Transverse colon (tissue), 4 donors: Measurements from ENCODE around the gene KLHL12. TPM values are rescaled to one million over a fixed set of nuclear protein-coding genes. Genes with fewer than 3 reads are reported as not detected.

Experiments
- DNase-seq: peaks from one replicate; pipeline ENCODE4 v3.0.0-alpha.2; 2019
- H3K27ac ChIP-seq, 4 donors: fragments of 200-600 bp; sonication (generic); 2 replicates each; pipeline ENCODE4 v1.5.1; 2016 to 2018; ENCODE audit warnings: inconsistent platforms in 4 of 4
- H3K27me3 ChIP-seq: fragments of 200-600 bp; sonication (generic); 2 replicates; pipeline ENCODE4 v1.5.1; 2017; ENCODE audit warnings: inconsistent platforms
- H3K36me3 ChIP-seq, 4 donors: fragments of 200-600 bp; sonication (generic); 2 replicates each; pipeline ENCODE4 v1.5.1; 2017 to 2019; ENCODE audit warnings: inconsistent platforms in 4 of 4
- H3K4me1 ChIP-seq, 4 donors: fragments of 200-600 bp; sonication (generic); 2 replicates each; pipeline ENCODE4 v1.5.1; 2017 to 2020; ENCODE audit warnings: inconsistent platforms in 4 of 4
- H3K4me3 ChIP-seq, 4 donors: fragments of 200-600 bp; sonication (generic); 1 replicate in 1 of 4; 2 replicates in 3 of 4; pipeline versions ENCODE4 v1.5.1 to v1.6.1; 2017 to 2019; ENCODE audit warnings: inconsistent platforms in 4 of 4
- H3K9me3 ChIP-seq, 2 donors: fragments of 200-600 bp; sonication (generic); 2 replicates each; pipeline ENCODE4 v1.5.1; 2017 to 2019; ENCODE audit warnings: inconsistent platforms in 2 of 2
- EP300 ChIP-seq: sonication (generic); formaldehyde crosslinking; IDR thresholded peaks from one replicate; pipeline ENCODE4 v1.6.1; 2017; ENCODE audit warnings: antibody characterized with exemption, low read depth
- POLR2A ChIP-seq: fragments of 450-650 bp; IDR thresholded peaks from one replicate; pipeline ENCODE4 v1.6.1; 2016; ENCODE audit warnings: antibody characterized with exemption, mild to moderate bottlenecking, moderate library complexity
- POLR2AphosphoS5 ChIP-seq, 3 donors: sonication (generic); formaldehyde crosslinking; IDR thresholded peaks; one replicate each; pipeline ENCODE4 v1.6.1; 2016; ENCODE audit warnings: antibody characterized with exemption in 3 of 3
- WGBS, 2 donors: methylation state at CpG; one replicate each; pipeline ENCODE4 v1.1.5; 2018; ENCODE audit warnings: low coverage in 1 of 2; 5-methylcytosine and 5-hydroxymethylcytosine counted together
- in situ Hi-C, 4 donors: fragments of 200-750 bp; cut with MboI; loops; one replicate each; pipeline versions ENCODE4 v1.15.0 to v1.15.1; 2017; ENCODE audit warnings: low sequenced_read_pairs in 3 of 4, low pct_ligation_motif_present in 1 of 4, low pct_unique_long_range_greater_than_20kb in 1 of 4
- intact Hi-C: fragments of 100-400 bp; cut with DNase I; formaldehyde crosslinking; loops from one replicate; pipeline ENCODE4 v1.15.1; 2023; ENCODE audit warnings: low total_unique reads
- small RNA-seq, 4 donors: library from RNA; depleted of rRNA; stranded (forward); fragments of <200 nt; gene quantifications; one replicate each; pipeline ENCODE3, GENCODE V24; 2016
- total RNA-seq, 4 donors: library from RNA; depleted of rRNA; stranded (reverse); fragments of >200 nt; gene quantifications; one replicate each; pipeline ENCODE4 v1.1.0, GENCODE V29; 2016
- TF ChIP-seq, protein P1 (sequence below), 5 experiments: fragments of 200-600 bp in 3 of 5; fragments of 450-650 bp in 2 of 5; sonication (generic) in 3 of 5; IDR thresholded peaks; 1 replicate in 2 of 5; 2 replicates in 3 of 5; pipeline ENCODE4 v1.5.1; 2016 to 2017; ENCODE audit warnings: antibody characterized with exemption in 5 of 5, inconsistent platforms in 3 of 5, mild to moderate bottlenecking in 2 of 5, moderate library complexity in 1 of 5

The KLHL12 gene
- total RNA-seq, 4 donors from 2014 or later = 10.5 to 26.6 (median 19.4) TPM

GRCh38 chr1:202848191-202848542 is 78.9 kb downstream of the KLHL12 start:
- Histone ChIP-seq H3K4me3 (no peak overlapping the region), H3K4me1 (no peaks in the 10 kb centered on the region), H3K9me3 (no peaks in the 10 kb centered on the region), H3K27me3 (no peaks in the 10 kb centered on the region), H3K27ac (no peak overlapping the region), H3K36me3 (no peaks in the 10 kb centered on the region)
- intact Hi-C loops (no loop called here), in situ Hi-C loops (no loop called here)
- 56 to 57% methylated on average over 1 to 2 of the region's 2 CpGs for WGBS, 2 donors
- TF ChIP-seq, protein P1, sequence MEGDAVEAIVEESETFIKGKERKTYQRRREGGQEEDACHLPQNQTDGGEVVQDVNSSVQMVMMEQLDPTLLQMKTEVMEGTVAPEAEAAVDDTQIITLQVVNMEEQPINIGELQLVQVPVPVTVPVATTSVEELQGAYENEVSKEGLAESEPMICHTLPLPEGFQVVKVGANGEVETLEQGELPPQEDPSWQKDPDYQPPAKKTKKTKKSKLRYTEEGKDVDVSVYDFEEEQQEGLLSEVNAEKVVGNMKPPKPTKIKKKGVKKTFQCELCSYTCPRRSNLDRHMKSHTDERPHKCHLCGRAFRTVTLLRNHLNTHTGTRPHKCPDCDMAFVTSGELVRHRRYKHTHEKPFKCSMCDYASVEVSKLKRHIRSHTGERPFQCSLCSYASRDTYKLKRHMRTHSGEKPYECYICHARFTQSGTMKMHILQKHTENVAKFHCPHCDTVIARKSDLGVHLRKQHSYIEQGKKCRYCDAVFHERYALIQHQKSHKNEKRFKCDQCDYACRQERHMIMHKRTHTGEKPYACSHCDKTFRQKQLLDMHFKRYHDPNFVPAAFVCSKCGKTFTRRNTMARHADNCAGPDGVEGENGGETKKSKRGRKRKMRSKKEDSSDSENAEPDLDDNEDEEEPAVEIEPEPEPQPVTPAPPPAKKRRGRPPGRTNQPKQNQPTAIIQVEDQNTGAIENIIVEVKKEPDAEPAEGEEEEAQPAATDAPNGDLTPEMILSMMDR (IDR thresholded peaks at IDR 0.05) = no peak
- TF ChIP-seq POLR2AphosphoS5 (IDR thresholded peaks at IDR 0.05) = no peak
- no peak for TF ChIP-seq POLR2A
- no peak for TF ChIP-seq EP300
- no peak for DNase-seq

- Histone ChIP-seq H3K4me3 (no peak overlapping the region), H3K27me3 (no peaks in the 10 kb centered on the region), H3K27ac (no peak overlapping the region), H3K4me1 (no peaks in the 10 kb centered on the region), H3K9me3 (no peaks in the 10 kb centered on the region), H3K36me3 (no peaks in the 10 kb centered on the region)
- DNase-seq = no peak
- TF ChIP-seq, protein P1 (IDR thresholded peaks at IDR 0.05) = no peak
- TF ChIP-seq EP300 (no peak), POLR2AphosphoS5 (IDR thresholded peaks at IDR 0.05) (no peak), POLR2A (no peak)
- intact Hi-C loops (loop anchor here (5.0 kb wide), 1 partner anchor 1568 kb away; no protein-coding TSS in a partner anchor), in situ Hi-C loops (no loop called here)
- WGBS, 2 donors = 65 to 80% methylated on average over 1 to 6 of the region's 6 CpGs
Measured at GRCh38 chr1:202844935-202845334, 82.1 kb downstream of the KLHL12 start.

- H3K27me3 ChIP-seq = no peaks in the 10 kb centered on the region
- no peaks in the 10 kb centered on the region for H3K9me3 ChIP-seq
- TF ChIP-seq EP300 = no peak
- no peaks in the 10 kb centered on the region for H3K36me3 ChIP-seq
- intact Hi-C loops (loop anchor here (5.0 kb wide), 1 partner anchor 1567 kb away; no protein-coding TSS in a partner anchor), in situ Hi-C loops (no loop called here)
- 83% methylated on average over 5 of the region's 5 CpGs; no CpG with 5 or more reads in 1 of the 2 donors for WGBS, 2 donors
- no peak overlapping the region for H3K4me3 ChIP-seq
- DNase-seq = no peak
- H3K27ac ChIP-seq = no peak overlapping the region
- no peaks in the 10 kb centered on the region for H3K4me1 ChIP-seq
Measured at GRCh38 chr1:202844259-202844658, 82.8 kb downstream of the KLHL12 start.

GRCh38 chr1:202843081-202843480 is 84.0 kb downstream of the KLHL12 start:
- Histone ChIP-seq H3K27ac (no peak overlapping the region), H3K36me3 (no peaks in the 10 kb centered on the region), H3K4me3 (no peak overlapping the region), H3K4me1 (no peaks in the 10 kb centered on the region), H3K27me3 (no peaks in the 10 kb centered on the region), H3K9me3 (no peaks in the 10 kb centered on the region)
- in situ Hi-C loops = no loop called here
- TF ChIP-seq, protein P1 (IDR thresholded peaks at IDR 0.05) = no peak
- TF ChIP-seq EP300 = no peak
- WGBS, 2 donors = 91% methylated on average over 11 of the region's 11 CpGs; no CpG with 5 or more reads in 1 of the 2 donors
- intact Hi-C loops = loop anchor here (5.0 kb wide), 1 partner anchor 1566 kb away; no protein-coding TSS in a partner anchor
- DNase-seq = no peak

Small RNA genes lying within 50 kb of the gene (small RNA-seq; reads per million reads assigned to genes)
- 0 reads per million in 4 donors for gene RF00019

Other genes starting within 250 kb of the KLHL12 start
- under 1 TPM in 2 of 4 donors, not detected in 2; 0.16 to 0.40 TPM for gene SYT2, start 216.8 kb downstream of the KLHL12 start, total RNA-seq
- 100 to 1,000 TPM in 1 of 4 donors, 10 to 100 TPM in 3; 50.5 to 104 (median 71.7) TPM for gene KDM5B, start 118.8 kb downstream of the KLHL12 start, total RNA-seq
- not detected for gene PCAT6, start 116.3 kb downstream of the KLHL12 start, total RNA-seq
- 10 to 100 TPM in 1 of 4 donors, 1 to 10 TPM in 2, under 1 TPM in 1; 0.75 to 10.9 (median 4.9) TPM for gene RABIF, start 38.1 kb downstream of the KLHL12 start, total RNA-seq
- 100 to 1,000 TPM in 1 of 4 donors, 10 to 100 TPM in 3; 19.1 to 103 (median 60.6) TPM for gene ADIPOR1, start 31.1 kb upstream of the KLHL12 start, total RNA-seq
- 10 to 100 TPM in 3 of 4 donors, 1 to 10 TPM in 1; 2.2 to 35.9 (median 26.7) TPM for gene CYB5R1, start 40.0 kb upstream of the KLHL12 start, total RNA-seq
- gene TMEM183A, start 80.1 kb upstream of the KLHL12 start, total RNA-seq = 100 to 1,000 TPM; 104 to 253 (median 111) TPM
- 1 to 10 TPM in 1 of 4 donors, under 1 TPM in 2, not detected in 1; 0.41 to 1.1 (median 0.48) TPM for gene PPFIA4, start 99.3 kb upstream of the KLHL12 start, total RNA-seq
- gene MYOG, start 158.8 kb upstream of the KLHL12 start, total RNA-seq = not detected
- 1 to 10 TPM in 2 of 4 donors, not detected in 2; 1.3 to 5.6 TPM for gene ADORA1, start 200.5 kb upstream of the KLHL12 start, total RNA-seq
- gene MYBPH, start 248.6 kb upstream of the KLHL12 start, total RNA-seq = not detected